Activated naive CD4-positive, alpha-beta T cell treated with anti-CD3 and anti-CD28 coated beads for 36 hours (primary cell): ENCODE measurements around the gene BOLA3. TPM values are rescaled to one million over a fixed set of nuclear protein-coding genes. Genes with fewer than 3 reads are reported as not detected.
"Not testable (repeated sequence)": the region's sequence is repeated elsewhere in the genome, so short reads cannot be mapped to it uniquely, and the experiment has no call there.

ENCODE experiments used
- CTCF ChIA-PET: fragments of 350-600 bp; sonication (Branson Sonifier 250); formaldehyde crosslinking; loops from one replicate; lab custom pipeline; 2021; ENCODE audit warnings: antibody characterized with exemption; lab: Charles Lee
- DNase-seq: peaks from one replicate; pipeline ENCODE4 v3.0.0-alpha.2; 2020
- H3K27ac Mint-ChIP-seq: one replicate; pipeline ENCODE4 v1.8.0; 2021; ENCODE audit warnings: mild to moderate bottlenecking, mixed read lengths
- H3K27me3 Mint-ChIP-seq: one replicate; pipeline ENCODE4 v1.8.0; 2021; ENCODE audit warnings: low read depth, mixed read lengths
- H3K36me3 Mint-ChIP-seq: one replicate; pipeline ENCODE4 v1.8.0; 2021; ENCODE audit warnings: low read depth, mixed read lengths
- H3K4me1 Mint-ChIP-seq: one replicate; pipeline ENCODE4 v1.8.0; 2021; ENCODE audit warnings: low read depth, mixed read lengths
- H3K4me3 Mint-ChIP-seq: one replicate; pipeline ENCODE4 v1.8.0; 2021; ENCODE audit warnings: mild to moderate bottlenecking, moderate library complexity, mixed read lengths
- H3K9me3 Mint-ChIP-seq: one replicate; pipeline ENCODE4 v1.8.0; 2021; ENCODE audit warnings: mixed read lengths
- intact Hi-C: fragments of 100-400 bp; cut with micrococcal nuclease; formaldehyde crosslinking; loops from one replicate; pipeline ENCODE4 v1.15.1; 2023
- total RNA-seq, 2 experiments: library from RNA; stranded (reverse); gene quantifications; one replicate each; pipeline ENCODE4 v1.2.3, GENCODE V29; 2021

The BOLA3 gene
- total RNA-seq, 2 experiments from 2014 or later, result 103 to 112 TPM

DNA sequence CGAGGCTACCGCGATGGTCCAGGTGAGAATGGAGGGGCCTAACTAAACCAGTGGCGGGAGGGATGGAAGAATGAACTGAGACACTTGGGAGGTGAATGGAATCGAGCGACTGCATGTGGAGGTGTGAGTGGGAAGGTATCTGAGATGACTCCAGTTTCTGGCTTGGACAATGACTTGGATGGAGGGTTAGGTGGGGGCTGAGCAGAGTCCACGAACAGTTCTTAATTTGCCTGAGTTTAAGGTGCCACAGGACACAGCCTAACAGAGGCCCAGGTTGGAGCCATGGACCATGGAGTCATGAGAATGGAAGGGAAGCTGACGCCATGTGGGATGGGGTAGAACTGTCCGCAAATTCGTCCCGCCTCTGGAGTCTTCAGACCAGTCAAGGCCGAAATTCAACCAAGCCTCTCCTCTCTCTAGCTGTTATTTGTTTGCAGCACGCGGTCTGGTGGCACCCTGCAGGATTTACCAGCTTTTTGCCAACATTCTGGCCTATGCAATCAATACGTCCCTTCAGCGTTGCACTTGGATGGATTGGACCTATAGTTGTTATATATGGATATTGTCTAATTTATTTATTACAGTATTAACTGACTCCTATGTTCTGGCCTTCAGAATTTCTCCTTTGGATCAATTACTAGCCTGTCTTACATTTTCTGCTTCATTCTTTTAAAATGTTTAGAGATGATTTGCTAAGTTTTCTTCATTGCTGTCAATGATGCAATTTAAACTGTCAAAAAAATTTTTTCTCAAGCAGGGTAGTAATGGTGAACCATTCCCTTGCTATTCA lies 940 bp upstream of the BOLA3 start:
- CTCF ChIA-PET, result interaction anchor here (0.6 to 6.7 kb wide), 15 partner anchors 20 to 402 kb away, joined by 3 to 66 read pairs (median 4); partner anchors contain the start of genes MTHFD2 and STAMBP
- intact Hi-C loops, result loop anchor here (10.0 kb wide), 2 partner anchors 186 to 246 kb away; no protein-coding TSS in a partner anchor
- no peak for DNase-seq
- Mint-ChIP-seq H3K36me3 (peaks cover 4% of the 10 kb centered on the region), H3K4me3 (no peak overlapping the region), H3K9me3 (no peaks in the 10 kb centered on the region), H3K4me1 (peaks cover 4% of the 10 kb centered on the region), H3K27ac (no peak overlapping the region), H3K27me3 (no peaks in the 10 kb centered on the region)

DNA sequence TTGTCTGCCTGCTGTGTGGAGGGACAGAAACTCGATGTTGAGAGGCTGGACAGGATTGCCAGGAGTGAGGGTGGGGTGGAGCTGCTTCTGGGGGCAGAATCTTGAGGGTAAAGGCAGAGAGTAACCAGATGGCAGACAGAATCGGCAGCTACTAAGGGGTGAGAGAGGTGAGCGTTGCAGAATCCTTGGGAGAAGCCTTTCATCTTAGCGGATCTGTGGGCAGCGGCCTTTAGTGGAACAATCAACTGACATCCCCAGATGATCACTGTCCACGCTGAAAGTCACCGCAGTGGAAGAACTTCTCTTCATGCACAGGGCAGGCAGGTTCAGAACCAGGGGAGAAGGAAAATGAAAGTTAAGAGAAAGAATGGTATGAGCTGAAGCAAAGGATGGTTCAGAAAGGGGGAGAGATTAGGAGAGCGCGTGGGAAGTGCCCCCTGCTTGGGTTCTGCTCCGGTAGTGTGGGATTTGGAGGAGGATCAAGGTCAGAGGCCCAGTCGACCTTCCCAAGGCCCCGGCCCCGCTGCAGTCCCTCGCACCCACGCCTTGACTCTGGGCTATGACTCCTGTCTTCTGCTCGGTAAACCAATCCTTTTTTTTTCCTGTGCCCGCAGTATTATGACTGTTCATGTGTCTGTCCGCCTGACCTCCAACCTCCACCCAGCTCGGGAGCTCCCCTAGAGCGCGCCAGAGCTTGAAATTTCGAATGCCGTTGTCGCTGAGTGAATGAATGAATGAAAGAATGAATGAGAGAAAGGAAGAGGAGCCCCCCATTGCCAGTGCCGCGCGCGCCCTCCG lies 584 bp downstream of the BOLA3 start:
- peaks cover 4% of the 10 kb centered on the region for H3K4me1 Mint-ChIP-seq
- H3K36me3 Mint-ChIP-seq, result peaks cover 8% of the 10 kb centered on the region
- no peak overlapping the region for H3K27ac Mint-ChIP-seq
- no peaks in the 10 kb centered on the region for H3K9me3 Mint-ChIP-seq
- no peak overlapping the region for H3K4me3 Mint-ChIP-seq
- intact Hi-C loops, result loop anchor here (1.0 to 10.0 kb wide), 11 partner anchors 27 to 466 kb away; partner anchors contain the start of genes DGUOK, MOB1A and TPRKB
- H3K27me3 Mint-ChIP-seq, result no peaks in the 10 kb centered on the region
- CTCF ChIA-PET, result interaction anchor here (0.5 to 6.7 kb wide), 23 partner anchors 9 to 324 kb away, joined by 3 to 66 read pairs (median 4); partner anchors contain the start of genes MOB1A and STAMBP
- DNase-seq, result peak; percentile 68

DNA sequence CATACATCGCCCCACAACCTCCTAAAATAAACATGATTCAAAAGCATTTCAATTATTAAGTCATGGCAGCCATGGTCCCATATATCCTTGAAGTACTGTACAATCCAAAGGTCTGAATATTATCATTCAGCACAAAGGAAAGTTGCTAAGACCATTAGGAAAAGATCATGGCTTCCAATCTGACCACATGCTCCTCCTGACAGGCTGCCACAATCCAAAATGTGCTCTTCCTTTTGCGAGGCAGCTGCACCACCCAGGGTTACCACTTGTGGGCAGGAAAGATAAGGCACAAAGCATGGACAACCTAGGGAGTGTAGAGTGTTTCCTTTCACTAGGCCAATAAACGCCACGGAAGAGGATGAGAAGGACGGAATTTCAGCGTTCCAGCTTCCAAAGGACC lies 5.4 kb downstream of the BOLA3 start:
- CTCF ChIA-PET, result interaction anchor here (0.6 to 0.8 kb wide), 3 partner anchors 228 to 474 kb away, joined by 3 to 4 read pairs (median 3); no protein-coding TSS in a partner anchor
- no peaks in the 10 kb centered on the region for H3K27me3 Mint-ChIP-seq

GRCh38 chr2:74138600-74139323 lies 8.9 kb downstream of the BOLA3 start:
- intact Hi-C loops, result no loop called here
- Mint-ChIP-seq H3K27ac (no peak overlapping the region), H3K27me3 (no peaks in the 10 kb centered on the region), H3K4me3 (no peak overlapping the region), H3K4me1 (no peaks in the 10 kb centered on the region), H3K9me3 (no peaks in the 10 kb centered on the region), H3K36me3 (peaks cover 24% of the 10 kb centered on the region)
- DNase-seq, result no peak
- CTCF ChIA-PET, result interaction anchor here (0.5 to 1.9 kb wide), 5 partner anchors 11 to 311 kb away, joined by 3 to 4 read pairs (median 3); no protein-coding TSS in a partner anchor

More for the DNA sequence above, 5.4 kb downstream of the BOLA3 start:
- intact Hi-C loops, result loop anchor here (10.0 kb wide), 2 partner anchors 192 to 252 kb away; no protein-coding TSS in a partner anchor
- Mint-ChIP-seq H3K4me3 (no peak overlapping the region), H3K9me3 (no peaks in the 10 kb centered on the region), H3K36me3 (peaks cover 14% of the 10 kb centered on the region), H3K27ac (no peak overlapping the region), H3K4me1 (peaks cover 4% of the 10 kb centered on the region)
- DNase-seq, result no peak

DNA sequence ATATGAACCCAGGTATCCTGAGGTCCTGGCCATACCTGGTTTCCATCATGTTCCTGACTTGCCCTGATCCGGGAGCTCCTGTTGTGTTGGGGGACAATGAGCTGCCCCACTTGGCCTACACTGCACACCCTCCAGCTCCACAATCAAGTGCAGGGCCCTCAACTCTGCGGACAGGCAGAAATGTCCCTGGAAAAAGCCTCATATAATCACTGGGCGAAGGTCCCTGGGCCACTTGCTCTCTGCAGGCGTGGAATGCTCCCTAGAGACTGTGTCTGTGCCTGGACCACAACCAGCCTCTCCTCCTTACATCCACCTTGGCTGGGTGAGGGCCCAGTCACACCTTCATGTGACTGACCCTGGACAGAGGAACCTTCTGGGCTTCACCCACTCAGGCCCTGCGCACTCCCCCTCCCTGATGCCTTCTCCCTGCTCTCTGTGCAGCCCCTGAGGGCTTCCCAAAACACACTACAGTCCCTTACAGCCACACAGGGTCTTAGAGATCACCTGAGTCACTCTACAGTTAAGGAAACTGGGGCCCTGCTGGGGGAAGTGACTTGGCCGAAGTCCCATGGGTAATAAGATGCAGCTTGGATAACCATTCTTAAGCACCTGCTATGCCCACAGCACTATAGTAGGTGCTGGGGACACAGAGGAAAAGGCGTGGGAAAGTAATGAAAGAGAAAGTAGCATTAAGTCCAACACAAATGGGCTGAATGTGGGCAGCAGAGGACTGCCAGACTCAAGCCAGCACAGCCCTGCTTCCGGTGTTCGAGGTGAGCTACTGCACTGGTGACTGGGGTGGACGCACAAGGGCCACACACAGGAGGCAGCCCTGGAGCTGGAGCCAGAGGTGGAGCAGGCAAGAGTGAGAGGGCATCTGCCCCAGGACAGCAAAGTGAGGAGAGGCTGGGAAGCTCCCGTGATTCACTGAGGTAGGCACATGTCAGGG lies 9.8 kb downstream of the BOLA3 start:
- no peak overlapping the region for H3K27ac Mint-ChIP-seq

DNA sequence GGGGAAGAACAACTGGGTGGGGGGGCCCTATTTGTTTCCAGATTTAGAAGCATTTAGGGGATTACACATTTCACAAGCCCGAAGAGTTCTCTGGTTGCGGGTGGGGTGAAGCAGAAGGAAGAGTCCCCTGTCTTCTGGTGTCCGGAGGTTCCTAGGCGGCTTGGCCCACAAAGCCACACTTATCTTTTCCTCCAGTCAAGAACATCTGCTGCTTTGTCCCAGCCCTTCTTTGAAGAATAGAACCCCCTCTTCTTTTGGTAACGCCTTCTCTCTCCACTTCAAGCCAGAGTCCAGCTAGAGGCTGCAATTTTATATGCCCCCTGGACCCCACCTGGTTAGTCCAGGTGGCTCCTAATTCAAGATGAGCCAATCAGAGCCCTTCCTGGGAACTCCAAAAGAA lies 15.8 kb downstream of the BOLA3 start:
- H3K36me3 Mint-ChIP-seq, result peaks cover 16% of the 10 kb centered on the region
- H3K4me1 Mint-ChIP-seq, result no peaks in the 10 kb centered on the region
- intact Hi-C loops, result no loop called here
- H3K27me3 Mint-ChIP-seq, result peaks cover 17% of the 10 kb centered on the region
- H3K4me3 Mint-ChIP-seq, result no peak overlapping the region
- CTCF ChIA-PET, result interaction anchor here (1.1 to 1.2 kb wide), 2 partner anchors 47 to 308 kb away, joined by 3 read pairs; partner anchors contain the start of gene MOB1A
- H3K9me3 Mint-ChIP-seq, result no peaks in the 10 kb centered on the region
- no peak for DNase-seq
- no peak overlapping the region for H3K27ac Mint-ChIP-seq

More for the DNA sequence above, 9.8 kb downstream of the BOLA3 start:
- CTCF ChIA-PET, result interaction anchor here (1.2 to 1.9 kb wide), 2 partner anchors 11 to 12 kb away, joined by 3 to 4 read pairs; no protein-coding TSS in a partner anchor
- DNase-seq, result no peak
- H3K4me3 Mint-ChIP-seq, result no peak overlapping the region
- no peaks in the 10 kb centered on the region for H3K9me3 Mint-ChIP-seq
- intact Hi-C loops, result no loop called here
- no peaks in the 10 kb centered on the region for H3K27me3 Mint-ChIP-seq
- no peaks in the 10 kb centered on the region for H3K4me1 Mint-ChIP-seq
- H3K36me3 Mint-ChIP-seq, result peaks cover 27% of the 10 kb centered on the region

DNA sequence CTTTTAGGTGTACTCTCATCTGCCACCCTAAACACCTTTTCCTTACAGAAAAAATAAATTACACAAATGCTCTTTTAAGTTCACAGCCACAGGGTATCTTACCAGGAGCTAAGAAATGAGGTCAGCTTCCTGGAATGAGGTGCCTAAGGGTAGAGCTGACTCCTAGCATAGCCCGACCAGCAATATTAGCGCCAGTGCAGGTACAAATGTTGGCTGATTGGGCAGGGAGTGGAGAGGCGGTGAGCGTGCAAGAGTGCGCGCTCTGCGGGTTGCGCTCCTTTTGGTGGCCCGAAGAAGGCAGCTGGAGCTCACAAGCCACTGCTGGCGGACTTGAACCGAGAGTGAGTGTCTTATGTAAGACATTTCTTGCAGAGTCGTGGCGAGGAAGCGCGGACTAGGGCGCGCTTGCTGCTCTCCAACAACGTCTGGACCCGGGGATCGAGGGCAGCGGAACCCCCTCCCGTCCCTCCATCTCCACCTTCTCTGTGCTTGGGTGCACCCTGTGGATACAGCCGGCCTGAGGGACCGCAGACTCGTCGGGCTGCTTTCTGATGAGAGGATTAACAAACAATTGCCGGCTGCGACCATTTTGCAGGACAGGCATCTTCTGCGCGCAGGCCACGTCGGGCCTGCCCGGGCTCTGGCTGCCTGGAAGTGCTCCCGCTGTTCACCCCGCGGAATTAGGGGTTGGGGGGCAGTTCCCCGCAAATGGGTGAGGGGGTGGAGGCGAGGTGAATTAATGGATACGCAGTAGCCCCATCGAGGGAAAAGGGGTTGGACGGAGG lies 17.3 kb downstream of the BOLA3 start:
- no peak overlapping the region for H3K4me3 Mint-ChIP-seq
- intact Hi-C loops, result no loop called here
- no peak overlapping the region for H3K27ac Mint-ChIP-seq
- peaks cover 16% of the 10 kb centered on the region for H3K36me3 Mint-ChIP-seq
- DNase-seq, result no peak
- H3K4me1 Mint-ChIP-seq, result no peaks in the 10 kb centered on the region
- CTCF ChIA-PET, result no interaction called here
- H3K27me3 Mint-ChIP-seq, result peaks cover 17% of the 10 kb centered on the region
- no peaks in the 10 kb centered on the region for H3K9me3 Mint-ChIP-seq

- peaks cover 2% of the 10 kb centered on the region for H3K36me3 Mint-ChIP-seq
- no peak overlapping the region for H3K4me3 Mint-ChIP-seq
- DNase-seq, result no peak
- H3K27ac Mint-ChIP-seq, result no peak overlapping the region
- H3K9me3 Mint-ChIP-seq, result peaks cover 2% of the 10 kb centered on the region
- CTCF ChIA-PET, result interaction anchor here (1.2 to 2.9 kb wide), 2 partner anchors 19 to 23 kb away, joined by 3 to 9 read pairs; partner anchors contain the start of gene BOLA3
- intact Hi-C loops, result no loop called here
- no peaks in the 10 kb centered on the region for H3K4me1 Mint-ChIP-seq
- H3K27me3 Mint-ChIP-seq, result peaks cover 17% of the 10 kb centered on the region
Measured at GRCh38 chr2:74128206-74128605, 19.5 kb downstream of the BOLA3 start.

DNA sequence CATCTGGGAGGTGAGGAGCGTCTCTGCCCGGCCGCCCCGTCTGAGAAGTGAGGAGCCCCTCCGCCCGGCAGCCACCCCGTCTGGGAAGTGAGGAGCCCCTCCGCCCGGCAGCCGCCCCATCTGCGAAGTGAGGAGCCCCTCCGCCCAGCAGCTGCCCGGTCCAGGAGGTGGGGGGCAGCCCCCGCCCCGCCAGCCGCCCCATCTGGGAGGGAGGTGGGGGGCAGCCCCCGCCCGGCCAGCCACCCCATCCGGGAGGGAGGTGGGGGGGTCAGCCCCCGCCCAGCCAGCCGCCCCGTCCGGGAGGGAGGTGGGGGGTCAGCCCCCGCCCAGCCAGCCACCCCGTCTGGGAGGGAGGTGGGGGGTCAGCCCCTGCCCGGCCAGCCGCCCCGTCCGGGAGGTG lies 23.8 kb downstream of the BOLA3 start:
- H3K27me3 Mint-ChIP-seq, intact Hi-C loops, H3K4me3 Mint-ChIP-seq, DNase-seq, CTCF ChIA-PET, H3K27ac Mint-ChIP-seq: not testable (repeated sequence)
- H3K36me3 Mint-ChIP-seq, result peaks cover 11% of the 10 kb centered on the region
- peaks cover 24% of the 10 kb centered on the region for H3K9me3 Mint-ChIP-seq
- H3K4me1 Mint-ChIP-seq, result peaks cover 10% of the 10 kb centered on the region

GRCh38 chr2:74121846-74122245 lies 25.9 kb downstream of the BOLA3 start:
- CTCF ChIA-PET, DNase-seq, H3K27ac Mint-ChIP-seq, H3K4me3 Mint-ChIP-seq, H3K27me3 Mint-ChIP-seq: not testable (repeated sequence)
- peaks cover 11% of the 10 kb centered on the region for H3K36me3 Mint-ChIP-seq
- H3K4me1 Mint-ChIP-seq, result peaks cover 12% of the 10 kb centered on the region
- peaks cover 24% of the 10 kb centered on the region for H3K9me3 Mint-ChIP-seq
- intact Hi-C loops, result loop anchor here (2.0 kb wide), 1 partner anchor 77 kb away; the partner anchor contains the start of gene MTHFD2
